Islet precursor cell (in vitro differentiated cells): ENCODE measurements around the gene ASAP2.

Experiments used
- DNase-seq: peaks from one replicate; pipeline ENCODE4 v3.0.0-alpha.2; 2018

ASAP2 gene

DNA sequence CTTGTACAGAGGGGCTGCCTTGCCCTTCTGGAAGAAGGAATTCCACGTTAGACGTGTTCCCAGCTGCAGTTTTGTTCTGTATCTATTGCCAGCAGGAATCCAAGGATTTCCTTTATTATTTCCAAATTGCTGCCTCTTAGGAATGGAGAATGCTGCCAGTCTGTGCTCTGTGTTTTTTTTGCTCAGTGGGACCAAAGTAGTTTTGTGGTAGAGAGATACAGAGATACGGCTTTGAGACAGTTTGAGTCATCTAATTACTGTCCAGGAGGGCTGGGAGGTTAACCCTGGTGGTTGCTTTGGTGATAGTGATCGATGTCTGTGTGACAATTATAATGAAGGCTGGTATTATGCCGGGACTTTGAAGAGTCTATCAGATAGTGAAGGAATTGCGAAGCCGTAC is 26.3 kb downstream of the ASAP2 start:
- peak; percentile 90 for DNase-seq

DNA sequence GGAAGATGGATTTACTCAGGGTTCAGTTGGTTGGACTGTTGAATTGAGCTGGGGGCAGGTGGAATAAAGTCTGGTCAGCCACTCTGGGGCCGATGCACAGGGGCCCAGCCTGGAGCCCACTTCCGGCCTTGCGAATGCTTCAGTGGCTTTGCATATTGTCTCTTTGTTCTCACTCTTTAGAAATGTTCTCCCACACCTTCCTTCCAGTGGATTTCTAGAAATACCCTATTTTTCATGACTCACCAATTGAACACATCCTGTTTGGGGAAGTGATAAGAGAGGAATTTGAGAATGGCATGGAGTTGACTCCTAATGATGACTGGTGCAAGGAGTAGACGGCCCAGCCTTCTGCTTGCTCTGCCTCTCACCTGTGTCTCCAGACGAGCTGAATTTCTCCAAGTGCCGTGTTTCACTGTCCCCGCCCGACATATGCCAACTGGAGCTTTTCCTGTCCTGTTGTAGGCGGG is 28.1 kb downstream of the ASAP2 start:
- DNase-seq, result peak; percentile 95

GRCh38 chr2:9235147-9236044 is 28.8 kb downstream of the ASAP2 start:
- no peak for DNase-seq

DNA sequence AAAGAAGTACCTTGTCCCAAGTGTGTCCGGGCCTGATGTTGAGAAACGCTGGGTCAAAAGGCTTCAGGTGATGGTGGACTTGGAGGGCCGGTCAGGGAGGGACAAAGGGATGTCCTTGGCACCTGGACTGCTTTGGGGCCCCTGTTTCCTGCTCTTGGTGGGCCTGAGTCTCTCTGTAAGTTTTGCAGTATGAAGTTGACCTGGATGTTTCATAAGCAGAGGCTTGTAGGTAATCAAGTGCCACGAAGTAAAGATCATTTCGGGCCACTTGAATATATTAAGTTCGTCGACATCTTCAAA is 29.4 kb downstream of the ASAP2 start:
- no peak for DNase-seq

GRCh38 chr2:9236867-9237266 is 30.3 kb downstream of the ASAP2 start:
- no peak for DNase-seq

DNA sequence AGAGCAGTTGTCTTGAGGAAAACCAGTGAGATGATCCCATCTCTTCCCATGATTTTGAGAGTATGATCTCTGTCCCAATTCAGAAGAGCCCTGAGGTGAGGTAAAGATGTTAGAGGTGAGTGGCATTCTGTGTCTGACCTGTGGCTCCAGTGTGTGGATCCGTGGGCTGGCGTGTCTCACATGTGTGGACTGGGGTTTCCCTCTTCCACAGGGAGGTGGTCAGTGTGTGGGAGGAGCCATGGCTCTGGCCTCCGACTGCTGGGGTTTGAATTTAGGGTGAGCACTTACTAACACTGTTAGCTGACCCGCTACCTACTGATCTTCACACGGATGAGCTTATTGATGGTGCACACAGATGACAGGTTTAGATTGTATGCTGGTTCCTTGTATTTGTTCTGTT is 31.2 kb downstream of the ASAP2 start:
- no peak for DNase-seq

DNA sequence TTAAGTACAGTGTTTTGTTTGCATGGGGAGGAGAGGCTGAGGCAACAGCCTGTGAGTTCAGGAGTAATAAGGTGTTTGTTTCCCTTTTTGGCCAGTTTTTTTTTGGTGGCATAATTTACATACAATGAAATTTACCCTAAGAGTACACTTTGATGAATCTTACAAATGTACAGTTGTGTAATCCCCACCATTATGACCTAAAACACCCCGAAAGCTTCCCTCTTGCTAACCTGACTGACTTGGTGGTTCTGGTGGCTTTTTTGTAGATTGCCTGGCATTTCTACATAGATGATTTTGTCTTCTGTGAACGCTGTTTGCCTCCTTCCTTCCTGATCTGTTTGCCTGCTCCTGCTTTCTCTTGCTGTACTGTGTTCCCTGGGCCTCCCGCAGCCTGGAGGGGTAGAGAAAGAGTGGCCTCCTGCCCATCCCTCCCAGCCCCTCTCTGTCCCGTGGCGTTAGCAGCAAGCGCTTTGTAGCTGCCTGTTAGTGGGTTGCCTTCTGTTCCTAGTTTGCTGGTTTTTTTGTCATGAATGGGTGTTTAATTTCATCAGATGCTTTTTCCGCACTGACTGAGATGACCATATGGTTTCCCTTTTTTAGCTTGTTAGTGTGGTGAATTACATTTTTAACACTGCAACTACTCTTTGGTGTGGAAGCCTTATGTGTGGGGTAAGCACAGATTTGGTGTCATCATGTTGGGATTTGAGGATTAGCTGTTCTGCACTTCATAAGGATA is 32.1 kb downstream of the ASAP2 start:
- DNase-seq, result no peak

DNA sequence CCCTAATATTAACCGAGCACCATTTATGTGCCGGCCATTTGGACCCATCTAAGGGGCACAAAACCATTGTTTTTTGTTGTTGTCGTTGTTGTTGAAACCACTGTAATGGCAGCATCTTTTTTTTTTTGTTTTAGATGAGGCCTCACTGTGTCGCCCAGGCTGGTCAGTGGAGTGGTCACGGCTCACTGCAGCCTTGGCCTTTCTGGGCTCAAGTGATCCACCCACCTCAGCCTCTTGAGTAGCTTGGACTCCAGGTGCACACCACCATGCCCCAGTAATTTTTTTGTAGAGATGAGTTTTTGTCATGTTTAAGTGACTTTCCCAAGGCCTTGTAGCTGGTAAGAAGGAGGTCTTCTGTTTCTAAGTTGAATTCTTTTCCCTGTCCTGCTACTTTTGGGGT is 33.0 kb downstream of the ASAP2 start:
- peak; percentile 9 for DNase-seq

GRCh38 chr2:9240745-9241144 is 34.1 kb downstream of the ASAP2 start:
- DNase-seq, result peak; percentile 57

DNA sequence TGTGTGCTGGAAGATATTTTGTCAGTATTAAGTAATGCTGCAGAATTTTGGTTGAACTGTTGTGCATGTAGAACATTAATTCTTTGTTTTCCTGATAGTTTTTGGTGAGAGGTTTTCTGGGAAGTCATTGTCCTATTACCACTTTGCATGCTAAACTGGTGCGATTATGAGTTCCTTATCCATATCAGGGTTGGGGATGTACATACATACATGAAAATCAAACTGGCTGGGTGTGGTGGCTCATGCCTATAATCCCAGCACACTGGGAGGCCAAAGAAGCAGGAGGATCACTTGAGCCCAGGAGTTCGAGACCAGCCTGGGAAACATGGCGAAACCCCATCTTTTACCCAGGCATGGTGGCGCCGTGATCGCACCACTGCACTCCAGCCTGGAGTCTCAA is 34.6 kb downstream of the ASAP2 start:
- no peak for DNase-seq

GRCh38 chr2:9243357-9243756 is 36.7 kb downstream of the ASAP2 start:
- DNase-seq, result no peak

DNA sequence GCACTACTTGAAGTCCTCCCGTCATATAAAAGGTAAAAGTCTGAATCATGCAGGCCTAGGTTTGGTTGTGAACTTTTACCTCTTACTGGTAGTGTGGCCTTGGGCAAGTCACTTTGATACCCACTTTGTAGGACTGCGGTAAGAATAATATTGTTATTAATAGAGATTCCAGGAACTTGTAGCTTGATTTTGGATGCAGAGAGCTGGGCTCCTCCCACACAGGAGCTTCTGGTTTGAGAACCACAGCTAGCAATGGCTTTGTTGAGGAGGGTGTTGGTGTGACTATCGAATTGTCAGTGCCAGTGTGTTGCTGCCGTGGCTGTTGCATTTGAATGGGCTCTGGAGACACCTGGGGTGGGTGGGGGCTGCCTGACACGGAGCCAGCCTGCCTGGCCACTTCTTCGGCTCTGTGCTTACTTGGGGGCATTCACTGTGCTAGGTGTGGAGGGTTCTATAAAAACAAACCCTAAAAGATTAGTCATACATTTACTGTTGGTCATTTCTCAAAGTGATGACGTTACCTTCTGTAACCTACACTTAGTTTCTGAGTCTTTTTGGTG is 38.5 kb downstream of the ASAP2 start:
- no peak for DNase-seq

DNA sequence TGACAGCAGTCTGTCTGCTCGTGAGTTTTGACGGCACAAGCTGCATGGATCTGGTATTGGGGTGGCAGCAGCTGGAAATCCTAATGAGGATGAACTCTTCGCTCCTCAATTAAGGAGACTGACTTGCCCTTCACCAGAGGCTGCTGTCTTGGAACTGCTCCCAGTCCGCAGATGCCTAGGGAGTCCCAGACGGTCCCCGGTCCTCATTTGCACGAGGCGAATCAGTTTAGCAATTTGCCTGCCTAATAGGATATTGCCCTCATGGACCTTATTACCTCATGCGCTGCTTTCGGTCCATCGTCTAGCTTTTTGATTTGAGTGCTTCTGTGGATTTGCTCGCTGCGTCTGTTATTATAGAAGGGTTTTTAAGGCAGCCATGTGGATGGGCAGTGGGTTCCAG is 40.6 kb downstream of the ASAP2 start:
- DNase-seq, result no peak

DNA sequence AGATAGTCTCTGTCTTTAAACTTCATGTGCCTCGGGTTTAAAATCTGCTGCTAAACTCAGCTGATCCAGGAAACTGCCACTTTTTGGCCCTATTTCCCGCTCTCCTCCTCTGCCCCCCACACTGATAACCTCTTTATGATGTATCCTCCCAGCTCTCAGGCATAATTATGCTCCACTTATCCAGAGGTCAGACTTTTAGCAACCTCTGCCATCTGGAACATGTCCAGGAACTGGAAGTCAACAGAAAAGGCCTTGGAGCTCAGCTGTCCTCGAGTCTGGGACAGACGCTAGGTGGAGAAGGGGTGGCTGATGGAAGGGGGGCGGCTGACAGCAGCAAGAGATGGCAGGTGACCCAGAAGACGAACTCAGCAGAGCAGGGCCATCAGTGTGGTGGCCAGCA is 41.2 kb downstream of the ASAP2 start:
- no peak for DNase-seq

- DNase-seq, result no peak
Observed at GRCh38 chr2:9248363-9248762, 41.8 kb downstream of the ASAP2 start.

GRCh38 chr2:9249020-9249800 is 42.6 kb downstream of the ASAP2 start:
- DNase-seq, result peak; percentile 46

- DNase-seq, result no peak
Observed at GRCh38 chr2:9250091-9250490, 43.5 kb downstream of the ASAP2 start.

DNA sequence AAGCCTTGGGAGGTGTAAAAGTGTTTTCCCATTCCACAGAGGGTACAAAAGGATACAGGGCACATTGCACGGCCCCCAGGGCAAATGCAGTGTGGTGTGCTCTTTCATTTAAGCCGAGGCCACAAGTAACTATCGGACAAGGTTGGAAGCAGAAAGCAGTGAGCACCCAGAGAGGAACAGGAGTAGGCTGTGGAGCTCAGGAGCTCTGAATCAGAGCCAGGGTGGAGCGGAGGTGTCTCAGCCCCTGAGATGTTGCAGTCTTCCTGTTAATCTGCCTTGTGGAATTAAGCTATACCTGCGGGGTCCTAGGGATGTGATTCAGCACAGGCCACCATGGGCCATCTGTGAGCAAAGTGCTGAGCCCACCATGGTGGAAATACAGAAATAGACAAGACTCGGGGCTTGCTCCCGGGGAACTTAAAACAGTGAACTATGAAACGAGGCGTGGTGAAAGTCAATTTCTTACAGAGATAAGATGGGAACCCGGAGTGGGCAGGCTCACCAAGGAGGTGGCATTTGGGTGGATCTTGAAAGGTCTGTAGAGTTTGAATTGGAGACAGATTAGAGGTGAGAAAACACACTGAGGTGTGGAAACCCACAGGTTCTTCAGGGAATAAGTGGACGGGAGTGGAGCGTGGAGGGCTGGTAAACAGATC is 44.0 kb downstream of the ASAP2 start:
- DNase-seq, result peak; percentile 44

- DNase-seq, result peak; percentile 86
Observed at GRCh38 chr2:9251154-9252001, 44.8 kb downstream of the ASAP2 start.

GRCh38 chr2:9252002-9252357 is 45.4 kb downstream of the ASAP2 start:
- peak; percentile 68 for DNase-seq

DNA sequence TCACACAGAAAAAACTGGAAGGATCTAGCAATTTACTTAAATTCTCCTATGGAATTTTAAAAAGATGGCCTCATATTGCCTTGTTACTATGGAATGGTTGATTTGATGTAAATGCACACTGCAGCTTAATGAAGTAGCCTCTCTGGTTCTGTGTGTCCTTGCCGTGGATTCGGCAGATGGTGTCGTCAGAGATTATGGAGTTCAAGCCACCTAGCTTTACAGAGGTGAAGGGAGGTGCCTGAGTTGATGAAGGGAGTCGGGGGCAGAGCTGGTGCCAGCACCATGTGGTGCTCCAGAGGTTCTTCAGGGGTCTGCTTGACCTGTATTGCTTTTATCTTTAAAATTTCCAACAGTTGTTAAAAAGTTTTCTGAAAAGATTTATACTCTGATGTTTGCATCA is 48.8 kb downstream of the ASAP2 start:
- DNase-seq, result no peak

DNA sequence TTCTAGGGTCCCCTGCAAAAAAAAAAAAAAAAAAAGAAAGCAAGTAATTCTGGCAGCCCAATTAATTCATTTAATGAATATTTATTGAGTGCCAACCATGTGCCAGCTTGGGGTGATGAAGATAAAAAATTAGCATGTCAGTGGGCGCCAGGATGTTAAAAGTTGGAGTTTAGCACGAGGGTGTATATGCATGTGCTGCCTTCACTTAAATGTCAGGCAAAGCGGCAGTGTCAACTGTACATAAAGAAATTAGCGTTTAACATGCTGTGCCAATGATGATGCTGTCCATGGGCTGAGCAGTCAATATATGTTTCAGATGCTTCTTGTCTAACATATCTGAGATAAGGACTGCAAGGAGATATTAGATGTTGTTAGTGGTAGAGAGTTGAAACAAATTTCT is 49.5 kb downstream of the ASAP2 start:
- DNase-seq, result no peak
